Ovary (tissue), 3 donors: ENCODE measurements around the gene TP63.

Source experiments
- EP300 ChIP-seq: sonication (generic); formaldehyde crosslinking; IDR thresholded peaks from one replicate; pipeline ENCODE4 v1.6.1; 2017; ENCODE audit warnings: antibody characterized with exemption
- POLR2A ChIP-seq: fragments of 450-650 bp; IDR thresholded peaks from one replicate; pipeline ENCODE4 v1.6.1; 2017; ENCODE audit warnings: antibody characterized with exemption, mild to moderate bottlenecking, moderate library complexity
- TF ChIP-seq, protein P1 (sequence below), 3 donors: fragments of 450-650 bp in 2 of 3; fragments of 200-600 bp in 1 of 3; IDR thresholded peaks; one replicate each; pipeline versions ENCODE4 v1.5.1 to v1.8.0; 2016 to 2022; ENCODE audit warnings: antibody characterized with exemption in 3 of 3, mild to moderate bottlenecking in 1 of 3
- donor health status: DM: no; HTN: no; CAD: no.

DNA sequence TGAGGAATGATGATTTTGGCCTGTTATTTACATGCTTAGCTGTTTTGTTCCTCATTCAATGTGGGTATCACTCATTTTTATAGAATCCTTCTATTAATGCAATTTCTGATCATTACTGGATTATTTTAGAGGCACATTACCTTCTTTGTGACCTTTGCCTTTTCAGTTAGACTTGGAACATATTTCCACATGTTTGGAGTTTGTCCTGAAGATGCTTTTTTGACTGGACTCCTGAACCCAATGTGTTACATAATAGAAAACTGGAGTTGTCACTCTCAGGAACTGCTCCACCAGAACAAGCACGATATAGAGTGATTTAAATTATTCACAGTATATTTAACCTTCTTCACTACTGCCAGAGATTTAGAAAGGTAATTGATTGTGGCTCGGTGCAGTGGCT, 59.5 kb downstream of the TP63 start:
- TF ChIP-seq, protein P1, sequence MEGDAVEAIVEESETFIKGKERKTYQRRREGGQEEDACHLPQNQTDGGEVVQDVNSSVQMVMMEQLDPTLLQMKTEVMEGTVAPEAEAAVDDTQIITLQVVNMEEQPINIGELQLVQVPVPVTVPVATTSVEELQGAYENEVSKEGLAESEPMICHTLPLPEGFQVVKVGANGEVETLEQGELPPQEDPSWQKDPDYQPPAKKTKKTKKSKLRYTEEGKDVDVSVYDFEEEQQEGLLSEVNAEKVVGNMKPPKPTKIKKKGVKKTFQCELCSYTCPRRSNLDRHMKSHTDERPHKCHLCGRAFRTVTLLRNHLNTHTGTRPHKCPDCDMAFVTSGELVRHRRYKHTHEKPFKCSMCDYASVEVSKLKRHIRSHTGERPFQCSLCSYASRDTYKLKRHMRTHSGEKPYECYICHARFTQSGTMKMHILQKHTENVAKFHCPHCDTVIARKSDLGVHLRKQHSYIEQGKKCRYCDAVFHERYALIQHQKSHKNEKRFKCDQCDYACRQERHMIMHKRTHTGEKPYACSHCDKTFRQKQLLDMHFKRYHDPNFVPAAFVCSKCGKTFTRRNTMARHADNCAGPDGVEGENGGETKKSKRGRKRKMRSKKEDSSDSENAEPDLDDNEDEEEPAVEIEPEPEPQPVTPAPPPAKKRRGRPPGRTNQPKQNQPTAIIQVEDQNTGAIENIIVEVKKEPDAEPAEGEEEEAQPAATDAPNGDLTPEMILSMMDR (IDR thresholded peaks at IDR 0.05): no peak
- no peak for TF ChIP-seq EP300
- no peak for TF ChIP-seq POLR2A
